ENCODE data around the gene LRMDA.

Gene LRMDA

GRCh38 chr10:76328348-76328747, 896.9 kb downstream of the LRMDA start:
- ATAC-seq = no peak

DNA sequence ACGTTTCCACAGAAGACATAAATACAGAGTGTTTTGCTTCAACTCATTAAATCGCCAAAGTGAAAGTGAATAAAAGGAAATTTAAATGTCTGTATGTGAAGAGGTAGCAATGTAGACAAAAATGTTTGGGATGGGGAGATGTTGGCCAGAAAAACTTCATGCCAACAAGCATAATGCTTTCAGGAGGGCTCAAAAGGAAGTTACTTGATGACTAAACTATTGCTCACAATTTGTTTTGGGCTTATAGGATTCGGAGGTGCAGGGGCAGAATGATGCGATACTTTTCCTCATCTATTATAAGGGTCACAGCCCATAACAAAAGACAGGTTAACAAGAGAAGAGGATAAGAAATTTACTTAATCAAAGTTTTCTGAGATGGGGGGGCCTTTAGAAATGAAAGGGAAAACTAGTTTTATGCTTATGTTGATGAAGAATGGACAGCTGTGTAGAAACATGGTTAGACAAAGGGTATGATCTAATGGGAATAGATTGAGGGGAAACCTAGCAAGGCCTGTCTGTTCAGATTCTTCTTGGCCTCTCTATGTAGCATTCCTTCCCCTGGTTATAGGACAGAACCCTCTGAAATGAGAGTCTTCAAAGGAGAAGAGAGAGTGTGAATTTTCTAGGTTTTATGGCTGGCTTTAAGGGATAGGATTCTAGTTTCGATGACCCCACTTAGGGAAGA, 898.6 kb downstream of the LRMDA start:
- no peak for ATAC-seq

DNA sequence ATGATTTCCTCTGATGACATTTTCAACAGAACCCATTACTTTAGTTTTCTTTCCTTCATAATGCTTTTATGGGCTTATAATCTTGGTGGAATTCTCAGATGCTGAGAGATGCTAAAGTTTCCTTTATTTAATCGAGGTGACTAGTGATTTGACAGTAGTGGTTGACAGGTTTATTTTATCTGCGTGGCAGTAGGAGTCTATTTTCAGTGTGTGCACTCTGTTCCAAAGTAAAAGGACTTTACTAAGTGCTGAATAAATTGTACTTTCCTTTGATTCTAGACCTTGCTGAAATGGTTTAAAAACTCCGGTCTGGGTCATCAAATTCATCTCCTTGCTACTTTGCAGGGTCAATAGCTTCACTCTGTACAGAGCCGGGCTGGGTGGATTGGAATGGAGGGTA, 900.3 kb downstream of the LRMDA start:
- no peak for ATAC-seq

DNA sequence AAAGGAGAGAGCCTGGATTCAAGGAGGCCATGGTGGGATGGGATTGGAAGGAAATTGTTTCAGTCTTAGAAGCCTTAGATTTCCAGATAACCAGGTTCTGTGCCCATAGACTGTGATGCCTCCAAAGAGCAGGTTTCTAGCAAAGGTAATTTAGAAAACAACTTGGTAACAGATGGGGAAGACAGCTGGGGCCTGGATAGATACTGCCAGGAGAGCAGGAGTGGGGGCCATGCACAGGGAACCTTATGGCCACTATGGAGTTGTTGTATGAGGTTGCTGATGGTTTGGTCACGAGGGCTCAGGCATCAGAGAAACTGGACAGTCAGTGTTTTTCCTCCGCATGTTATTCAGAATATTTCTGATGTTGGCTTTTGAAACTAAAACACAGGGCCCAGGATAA, 901.9 kb downstream of the LRMDA start:
- no peak for ATAC-seq

GRCh38 chr10:76333796-76334195, 902.4 kb downstream of the LRMDA start:
- ATAC-seq = no peak

DNA sequence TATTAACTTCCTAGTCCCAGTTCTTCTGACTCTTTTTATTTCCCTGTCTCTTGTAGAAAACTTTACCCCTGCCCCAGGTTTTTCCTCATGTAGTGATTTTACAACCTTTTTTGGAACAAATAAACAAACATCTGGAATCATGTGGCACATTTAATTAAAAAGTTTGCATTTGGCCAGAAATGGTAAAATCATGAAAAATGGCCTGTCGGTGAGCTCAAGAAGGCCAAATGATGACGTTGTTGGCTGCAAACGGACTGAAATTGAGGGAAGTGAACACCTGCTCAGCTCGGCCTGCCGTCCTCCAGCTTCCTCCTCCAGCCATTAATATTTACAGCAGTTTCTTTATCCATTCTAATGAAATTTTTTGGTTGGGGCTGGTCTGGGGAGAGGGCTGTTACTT, 902.8 kb downstream of the LRMDA start:
- ATAC-seq = no peak

DNA sequence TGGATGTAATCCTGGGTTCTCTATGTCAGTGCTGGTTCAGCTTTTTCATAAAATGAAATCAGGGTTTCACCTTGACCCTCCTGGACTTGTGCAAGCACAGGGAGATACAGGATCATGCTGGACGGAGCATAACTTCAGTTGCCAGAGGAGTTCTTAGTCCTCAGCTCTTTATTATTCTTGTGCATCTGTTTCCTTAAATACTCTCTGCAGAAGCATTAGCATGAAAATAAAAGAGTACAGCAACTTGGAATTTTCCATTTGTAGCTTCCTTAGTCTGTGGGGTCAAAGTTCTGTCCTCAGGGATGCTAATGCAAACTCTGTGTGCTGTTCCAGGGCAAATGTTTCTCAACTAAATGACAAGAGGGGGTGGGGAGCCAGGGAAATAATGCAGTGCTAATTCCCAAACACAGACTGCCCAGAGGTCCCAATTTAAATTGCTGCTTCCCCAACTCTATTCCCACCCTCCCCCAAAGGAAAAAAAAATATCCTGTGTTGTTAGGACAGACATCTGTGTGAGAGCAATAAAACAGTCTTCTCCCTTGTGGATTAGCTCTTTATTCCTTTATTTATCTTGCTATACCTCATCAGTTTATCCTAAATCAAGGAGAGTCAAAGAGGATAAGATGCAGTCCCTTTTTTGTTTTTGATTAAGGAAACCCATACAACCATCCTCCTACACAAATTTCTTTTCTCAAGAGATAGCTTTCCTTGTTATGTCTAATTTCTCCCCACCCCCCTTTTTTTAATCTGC, 905.0 kb downstream of the LRMDA start:
- no peak for ATAC-seq

DNA sequence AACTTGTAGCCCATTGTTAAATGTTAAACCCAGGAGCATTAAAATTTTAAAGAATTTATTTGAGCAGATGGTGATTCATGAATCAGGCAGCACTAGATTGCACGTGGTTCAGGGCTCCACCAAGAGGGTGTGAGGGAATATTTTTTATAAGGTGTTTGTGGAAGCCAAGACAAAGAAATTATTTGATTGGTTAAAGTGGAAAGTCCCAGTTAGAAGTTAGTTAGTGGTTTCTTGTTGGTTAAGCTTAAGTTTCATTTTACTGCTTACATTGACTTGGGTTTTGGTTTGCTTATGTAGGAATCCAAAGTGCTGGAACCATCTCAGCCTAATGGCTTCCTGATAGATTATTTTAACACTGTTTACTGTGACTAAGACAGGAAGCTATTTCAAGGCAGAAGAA, 906.2 kb downstream of the LRMDA start:
- ATAC-seq = no peak

- no peak for ATAC-seq
Measured at GRCh38 chr10:76338187-76338586, 906.8 kb downstream of the LRMDA start.

GRCh38 chr10:76341740-76342139, 910.3 kb downstream of the LRMDA start:
- no peak for ATAC-seq

GRCh38 chr10:76342996-76343395, 911.6 kb downstream of the LRMDA start:
- ATAC-seq = no peak

GRCh38 chr10:76347832-76348231, 916.4 kb downstream of the LRMDA start:
- no peak for ATAC-seq

DNA sequence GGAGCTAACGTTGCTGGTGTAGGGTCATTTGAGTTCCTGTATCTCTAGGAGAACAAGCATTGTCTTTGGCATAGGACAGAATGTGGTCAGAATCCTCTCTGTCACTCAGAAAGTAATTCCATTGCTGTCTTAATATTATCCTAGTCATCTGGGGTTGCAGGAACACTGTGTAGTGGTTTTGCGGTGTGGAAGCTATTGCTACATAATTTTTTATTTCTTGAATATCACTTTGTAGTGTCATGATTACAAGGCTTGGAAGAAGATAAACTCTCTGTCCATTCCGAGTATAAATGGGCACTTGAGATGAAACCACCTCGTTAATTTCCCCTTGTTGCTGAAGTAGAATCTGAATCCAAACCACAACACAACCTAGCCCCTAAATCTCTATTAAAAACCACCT, 919.2 kb downstream of the LRMDA start:
- no peak for ATAC-seq

GRCh38 chr10:76352300-76352699, 920.9 kb downstream of the LRMDA start:
- no peak for ATAC-seq

DNA sequence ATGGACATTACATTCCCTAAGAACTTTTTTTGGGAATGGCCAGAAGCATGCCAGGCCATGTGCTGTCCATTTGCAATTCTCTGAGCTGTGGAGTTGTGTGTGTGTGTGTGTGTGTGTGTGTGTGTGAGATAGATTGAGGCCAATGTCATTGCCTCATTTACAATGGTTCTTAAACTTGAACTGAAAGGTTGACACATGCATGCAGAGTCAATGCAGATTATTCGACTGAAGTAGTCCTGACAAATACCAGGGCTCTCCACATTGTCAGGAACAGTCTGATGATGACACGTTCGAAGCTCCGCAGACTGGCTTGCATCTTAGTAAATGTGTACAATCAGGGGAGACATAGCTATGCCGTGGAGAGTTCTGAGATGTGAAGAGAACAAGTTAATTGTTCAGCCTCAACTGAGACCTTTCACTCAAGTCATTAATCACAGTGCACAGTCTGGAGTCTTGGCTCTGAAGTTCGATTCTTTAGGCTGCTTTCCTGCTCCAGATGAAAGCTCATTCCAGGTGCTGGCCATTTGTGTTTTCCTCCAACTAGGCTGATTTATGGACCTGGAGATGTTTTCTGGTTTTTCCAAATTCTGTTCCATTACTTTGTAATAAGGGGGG, 921.9 kb downstream of the LRMDA start:
- no peak for ATAC-seq

- ATAC-seq = no peak
Measured at GRCh38 chr10:76354212-76354738, 922.9 kb downstream of the LRMDA start.

DNA sequence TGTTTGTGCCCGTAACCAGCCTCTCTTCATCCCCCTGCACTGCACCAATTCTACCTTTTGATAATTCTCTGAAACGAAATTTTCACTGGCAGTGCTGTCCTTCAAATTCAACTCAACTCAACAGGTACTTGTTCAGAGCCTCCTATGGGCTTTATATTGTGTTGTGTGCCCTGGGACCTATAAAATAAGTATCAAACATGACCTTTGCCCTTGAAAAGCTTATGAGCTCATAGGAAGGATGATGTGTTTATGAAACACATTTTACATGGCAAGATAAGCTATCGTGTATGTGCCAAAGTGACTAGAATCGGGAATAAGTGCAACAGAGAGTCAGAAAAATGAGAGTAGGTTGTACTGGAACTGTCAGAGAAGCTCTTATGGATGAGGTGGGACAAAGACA, 923.5 kb downstream of the LRMDA start:
- ATAC-seq = no peak

GRCh38 chr10:76356557-76356956, 925.1 kb downstream of the LRMDA start:
- ATAC-seq = no peak

GRCh38 chr10:76357726-76358415, 926.4 kb downstream of the LRMDA start:
- no peak for ATAC-seq

- no peak for ATAC-seq
Measured at GRCh38 chr10:76358743-76359395, 927.4 kb downstream of the LRMDA start.

- ATAC-seq = no peak
Measured at GRCh38 chr10:76375761-76376160, 944.3 kb downstream of the LRMDA start.

DNA sequence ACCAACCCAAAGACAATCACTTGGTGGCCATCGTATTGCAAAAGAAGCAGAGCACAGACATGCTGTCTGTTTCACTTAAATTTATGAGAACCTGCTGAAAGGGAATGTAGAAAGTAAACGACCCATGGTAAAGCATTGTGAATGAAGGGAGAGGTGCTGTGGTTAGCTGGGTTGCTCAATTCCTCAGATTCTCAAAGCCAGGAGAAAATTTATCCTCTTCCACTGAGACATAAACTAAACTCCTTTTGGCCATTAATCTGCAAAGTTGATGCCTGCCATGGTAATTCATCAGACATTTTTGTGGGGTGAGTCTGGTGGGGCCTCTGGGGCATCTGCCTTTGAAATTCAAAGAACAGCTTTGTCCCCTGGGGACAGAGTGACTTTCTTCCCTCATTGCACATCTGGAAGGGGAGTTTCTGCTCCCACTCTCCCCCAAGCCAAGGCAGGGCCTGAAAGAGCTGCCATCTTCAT, 951.0 kb downstream of the LRMDA start:
- ATAC-seq = no peak
